GM12891 (cell line): ENCODE results near the gene MGST3.

ENCODE experiments used
- POLR2A ChIP-seq: IDR thresholded peaks from 2 replicates; pipeline ENCODE4 v1.6.1; 2011; ENCODE audit warnings: low read depth, low read length, control low read depth
- POLR2AphosphoS5 ChIP-seq: IDR thresholded peaks from 2 replicates; pipeline ENCODE4 v1.6.1; 2011; ENCODE audit warnings: low read depth, low read length, control low read depth
- TAF1 ChIP-seq: IDR thresholded peaks from 2 replicates; pipeline ENCODE4 v1.6.1; 2011; ENCODE audit warnings: low read depth, low read length, control low read depth

GRCh38 chr1:165644064-165644735 is 13.2 kb downstream of the MGST3 start:
- TF ChIP-seq TAF1 (no peak), POLR2A (no peak), POLR2AphosphoS5 (no peak)
